ENCODE measurements around the gene NHEJ1. TPM values are rescaled to one million over a fixed set of nuclear protein-coding genes. Genes with fewer than 3 reads are reported as not detected.

The NHEJ1 gene
- total RNA-seq, 1 experiment from 2014 or later, result 22.2 TPM

DNA sequence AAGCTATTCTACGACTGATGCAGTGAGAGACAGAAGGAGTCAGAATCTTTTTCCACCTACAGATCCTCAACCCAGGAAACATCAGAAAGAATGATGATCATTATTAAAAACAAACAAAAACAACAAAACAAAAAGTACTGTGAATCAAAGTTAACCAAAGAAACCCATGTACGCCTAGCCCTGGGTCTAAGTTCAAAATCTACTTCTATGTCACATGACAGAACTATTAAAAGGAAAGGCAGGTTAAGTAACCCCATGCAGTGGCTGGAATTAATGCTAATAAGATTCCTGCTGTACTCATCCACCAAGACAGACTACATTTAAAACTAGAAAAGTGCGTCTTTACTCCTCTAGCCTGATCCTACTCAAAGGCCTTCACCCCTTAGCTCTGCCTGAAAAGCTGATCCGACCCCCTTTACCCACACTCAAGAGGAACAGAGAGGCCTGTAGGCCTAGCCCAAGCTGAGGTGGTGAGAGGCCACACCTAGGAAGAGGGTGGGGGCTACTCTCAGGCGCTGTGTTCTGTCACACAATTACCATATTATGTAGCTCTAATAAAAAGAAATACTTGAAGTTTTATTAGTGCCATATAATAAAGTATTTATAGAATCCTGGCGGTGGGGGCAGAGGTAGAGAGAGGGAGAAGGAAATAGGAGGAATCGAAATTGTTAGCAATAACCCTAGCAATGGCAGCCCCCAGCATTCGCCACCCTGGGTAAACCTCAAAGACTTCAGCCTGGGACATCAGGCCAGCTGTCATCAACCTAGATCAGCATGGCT is 37.1 kb downstream of the NHEJ1 start:
- no peak for DNase-seq (ENCODE audit: low spot score)

DNA sequence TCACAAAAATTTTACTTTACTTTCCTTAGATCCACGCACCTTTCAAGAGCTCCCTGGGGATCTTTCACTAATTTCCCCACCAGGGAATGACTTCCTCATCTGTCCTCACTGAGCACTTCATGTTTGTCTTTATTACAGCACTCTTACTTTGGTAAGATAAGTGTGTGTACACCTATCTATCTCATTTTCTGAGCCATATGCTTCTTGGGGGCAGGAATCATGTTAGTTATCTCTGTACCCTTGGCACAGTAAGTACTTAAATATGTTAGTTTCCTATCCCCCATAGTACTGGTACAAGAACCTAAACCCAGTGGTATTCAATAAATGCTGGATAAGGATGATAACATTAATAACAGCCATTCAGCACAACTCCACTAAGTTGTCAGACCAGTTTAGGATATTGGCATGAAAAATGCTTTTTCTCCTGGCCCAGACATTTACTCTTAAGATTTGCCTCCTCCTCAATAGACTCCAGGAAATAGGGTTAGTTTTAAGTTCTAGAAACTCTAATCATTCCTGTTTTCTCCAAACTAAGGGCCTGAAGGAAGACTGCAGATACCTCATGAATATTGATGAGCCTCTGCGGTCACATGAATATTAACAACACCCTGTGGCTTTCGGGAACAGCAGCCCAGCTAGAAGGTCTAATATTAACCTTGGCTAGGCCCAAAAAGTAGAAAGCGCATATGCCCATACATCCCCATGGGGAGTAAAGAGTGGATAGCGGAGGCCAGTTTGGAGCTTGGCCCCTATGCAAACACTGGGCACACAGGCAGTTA is 38.2 kb downstream of the NHEJ1 start:
- no peak for DNase-seq (ENCODE audit: low spot score)

DNA sequence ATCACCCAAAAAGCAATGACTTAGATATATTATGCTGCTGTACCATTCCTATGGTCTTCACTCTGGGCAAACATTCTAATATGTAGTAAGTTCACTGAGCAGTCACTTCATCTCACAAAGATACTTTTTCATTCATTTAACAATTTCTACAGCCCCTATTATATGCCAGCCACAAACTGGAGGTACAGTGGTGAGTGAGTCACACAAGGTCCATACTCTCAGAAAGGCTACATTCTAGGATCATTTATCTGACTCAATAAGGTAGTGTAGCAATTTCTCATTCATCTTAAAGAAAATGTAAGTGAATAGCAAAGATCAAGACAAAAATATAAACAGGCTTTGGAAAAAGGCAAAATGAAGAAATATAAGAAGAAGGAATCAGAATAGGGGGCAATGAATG is 40.5 kb downstream of the NHEJ1 start:
- no peak for DNase-seq (ENCODE audit: low spot score)

DNA sequence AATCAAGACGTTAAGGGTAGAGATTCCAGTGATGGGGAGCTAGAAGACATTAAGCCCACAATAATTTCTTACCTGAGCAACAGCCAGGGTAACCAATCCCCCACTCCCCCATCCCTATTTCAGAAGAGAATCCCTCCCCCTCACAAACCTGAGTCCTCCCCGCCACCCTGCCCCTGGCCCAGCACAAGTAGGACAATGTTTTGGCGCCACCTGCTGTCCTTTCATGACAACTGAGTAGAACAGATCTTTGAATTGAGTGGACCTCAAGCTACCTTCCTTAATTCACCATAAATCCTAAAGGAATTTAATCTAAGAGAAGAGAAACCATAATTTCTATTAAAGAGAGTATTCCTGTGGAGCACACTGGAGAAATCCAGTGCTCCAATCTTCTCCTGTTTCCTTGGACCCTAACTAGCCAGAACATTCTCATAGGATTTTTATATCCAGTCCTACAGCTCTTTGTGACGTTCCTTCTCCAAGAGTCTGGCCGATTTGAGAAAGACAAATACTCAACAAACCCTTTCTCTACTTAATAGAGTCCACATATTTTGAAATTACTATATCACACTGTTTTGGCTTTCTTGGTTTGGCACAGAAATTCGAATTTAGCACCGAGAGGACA is 41.1 kb downstream of the NHEJ1 start:
- DNase-seq (ENCODE audit: low spot score), result peak; percentile 43

DNA sequence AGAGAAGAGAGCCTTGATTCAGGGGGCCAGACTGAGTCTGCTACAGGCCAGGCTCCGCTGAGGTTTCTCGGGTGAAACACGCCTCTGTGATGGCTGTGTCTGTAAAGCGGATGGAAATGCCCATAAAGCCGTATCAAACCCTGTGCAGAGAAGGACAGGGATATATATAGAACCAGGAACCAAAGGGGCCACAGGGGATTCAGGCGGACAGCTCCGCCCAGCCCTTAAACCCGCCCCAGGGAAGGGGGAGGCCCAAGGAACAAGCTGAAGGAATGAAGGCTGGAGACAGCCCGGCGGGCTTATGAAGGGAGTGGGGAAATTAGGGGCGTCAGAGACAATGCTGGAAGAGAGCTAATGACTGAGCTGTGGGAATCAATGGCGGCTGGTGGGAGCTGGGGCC is 42.1 kb downstream of the NHEJ1 start:
- no peak for DNase-seq (ENCODE audit: low spot score)

DNA sequence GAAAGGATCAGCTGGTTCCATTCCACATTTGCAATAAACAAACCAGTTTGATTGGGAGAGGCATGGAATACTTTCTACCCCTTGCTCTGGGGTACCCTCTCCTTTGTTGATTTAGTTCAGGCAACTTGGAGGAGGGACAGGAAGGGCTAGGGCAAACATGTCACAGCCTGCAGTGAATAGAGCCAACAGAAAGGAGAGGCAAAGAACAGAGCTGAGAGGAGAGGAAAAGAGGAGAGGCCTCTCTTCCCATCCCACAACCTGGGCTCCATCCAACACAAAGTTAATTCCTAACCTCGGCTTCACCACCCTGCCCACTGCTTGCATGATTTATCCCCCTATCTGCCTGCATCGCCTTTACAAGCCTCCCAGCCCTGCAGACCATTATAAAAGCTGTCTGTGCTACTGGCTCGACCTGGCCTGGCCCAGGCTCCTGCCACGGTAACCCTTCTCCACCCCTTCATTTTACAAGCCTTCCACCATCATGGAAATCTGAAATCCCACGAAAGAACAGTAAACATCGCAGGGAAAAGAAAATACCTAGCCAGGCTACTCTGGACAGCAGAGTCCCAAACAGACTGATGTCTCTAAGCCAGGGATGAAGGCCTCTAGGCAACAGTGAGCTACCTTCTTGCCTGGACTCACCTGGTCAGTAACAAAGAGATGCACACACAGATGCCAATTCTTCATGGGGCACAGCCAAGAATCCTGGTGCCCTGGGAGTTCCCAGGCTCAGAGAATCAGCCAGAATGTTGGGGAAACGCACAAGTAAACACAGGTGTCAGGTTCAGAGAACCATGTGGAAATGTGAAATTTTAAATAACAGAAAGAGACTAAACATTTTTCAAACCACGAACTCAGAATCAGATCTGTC is 43.6 kb downstream of the NHEJ1 start:
- no peak for DNase-seq (ENCODE audit: low spot score)

DNA sequence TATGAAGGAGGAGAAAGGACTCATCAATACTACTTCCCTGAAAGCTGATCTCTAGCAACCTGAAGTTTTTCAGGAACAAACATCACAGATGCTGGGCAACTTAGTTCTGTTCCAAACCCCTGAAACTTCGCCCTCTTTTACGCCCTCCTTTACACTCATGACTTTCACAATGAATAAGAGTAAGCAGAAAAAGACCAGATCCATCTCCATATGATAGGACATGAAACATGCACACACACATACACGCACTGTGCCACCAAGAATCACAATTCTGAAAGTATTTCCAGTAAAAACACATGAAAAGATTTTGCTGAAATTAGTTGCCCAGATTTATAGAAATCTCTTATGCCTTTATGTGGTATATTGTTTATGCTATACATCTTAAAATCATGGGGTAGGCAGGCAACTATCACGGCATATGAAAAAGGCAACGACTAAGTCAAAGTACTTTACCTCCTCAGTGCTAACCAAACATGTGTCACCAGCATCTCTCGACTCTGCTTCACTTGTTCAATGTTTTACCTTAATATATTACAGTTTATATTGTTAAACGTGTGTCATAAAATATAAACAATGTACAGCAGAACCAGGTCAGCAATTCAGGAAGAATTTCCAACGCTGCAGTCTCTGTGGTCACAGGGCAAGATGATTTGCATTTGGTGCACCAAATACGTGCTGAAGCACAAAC is 47.8 kb downstream of the NHEJ1 start:
- no peak for DNase-seq (ENCODE audit: low spot score)

DNA sequence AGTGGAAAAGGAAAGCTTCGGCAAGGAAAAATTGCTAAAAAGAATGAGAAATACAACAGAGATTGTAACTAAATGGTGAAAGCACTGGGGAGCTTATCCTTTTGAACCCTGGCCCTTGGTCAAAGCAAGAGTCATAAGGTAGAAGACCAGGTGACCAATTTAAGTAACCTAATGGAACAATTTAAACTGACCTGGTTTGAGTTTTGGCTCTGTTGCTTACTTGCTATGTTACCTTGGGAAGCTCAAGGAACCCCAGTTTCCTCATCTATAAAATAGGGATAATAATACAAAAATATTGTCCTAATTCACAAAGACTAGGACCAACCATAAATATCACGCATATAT is 48.6 kb downstream of the NHEJ1 start:
- no peak for DNase-seq (ENCODE audit: low spot score)

DNA sequence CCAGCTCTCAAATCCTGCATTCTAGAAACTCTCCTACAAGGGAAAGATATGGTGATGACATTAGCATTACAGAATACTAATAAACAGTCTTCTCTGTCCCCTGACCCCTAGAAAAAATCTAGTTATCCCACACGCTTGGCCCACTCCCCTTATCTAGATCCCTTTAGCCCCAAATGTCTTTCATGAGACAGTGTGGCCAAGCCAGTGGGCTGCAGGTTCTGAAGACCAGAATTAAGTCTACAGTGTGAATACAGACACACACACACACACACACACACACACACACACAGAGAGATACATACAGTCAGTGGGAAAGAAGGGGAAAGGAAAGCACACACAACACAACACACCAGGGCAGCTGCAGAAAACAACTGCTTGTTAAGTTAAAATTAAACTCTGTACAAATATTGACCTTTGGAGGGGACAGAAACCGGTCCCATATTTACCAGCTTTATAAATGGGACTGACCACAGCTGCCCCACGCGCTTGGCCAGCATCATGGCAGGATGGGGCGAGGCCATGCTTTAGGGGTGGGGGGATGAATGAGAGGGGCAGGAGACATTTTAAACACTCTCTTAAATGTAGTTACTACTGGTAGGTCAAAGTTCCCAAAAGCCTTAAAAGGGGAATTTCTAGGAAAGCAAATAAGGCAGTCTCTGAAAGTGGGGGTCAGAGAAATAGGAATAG is 49.1 kb downstream of the NHEJ1 start:
- DNase-seq (ENCODE audit: low spot score), result no peak

DNA sequence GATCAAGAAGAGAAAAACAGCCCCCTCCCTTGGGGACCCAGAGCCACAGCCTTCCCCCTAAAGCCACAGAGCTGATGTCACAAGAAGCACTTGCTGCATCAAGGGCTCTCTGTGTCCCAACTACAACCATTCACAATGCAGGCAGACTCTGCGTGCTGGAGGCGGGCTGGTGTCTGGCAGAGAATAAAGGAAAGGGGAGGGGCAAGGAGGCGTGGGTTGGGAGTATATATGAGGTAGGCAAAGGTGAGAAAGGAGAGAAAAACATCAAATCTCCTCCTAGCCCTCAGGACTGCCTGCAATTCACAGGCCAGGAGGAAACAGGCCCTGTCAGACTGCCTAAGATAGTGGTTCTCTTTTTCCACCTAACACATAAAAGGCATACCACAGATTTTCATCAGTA is 51.1 kb downstream of the NHEJ1 start:
- DNase-seq (ENCODE audit: low spot score), result no peak

DNA sequence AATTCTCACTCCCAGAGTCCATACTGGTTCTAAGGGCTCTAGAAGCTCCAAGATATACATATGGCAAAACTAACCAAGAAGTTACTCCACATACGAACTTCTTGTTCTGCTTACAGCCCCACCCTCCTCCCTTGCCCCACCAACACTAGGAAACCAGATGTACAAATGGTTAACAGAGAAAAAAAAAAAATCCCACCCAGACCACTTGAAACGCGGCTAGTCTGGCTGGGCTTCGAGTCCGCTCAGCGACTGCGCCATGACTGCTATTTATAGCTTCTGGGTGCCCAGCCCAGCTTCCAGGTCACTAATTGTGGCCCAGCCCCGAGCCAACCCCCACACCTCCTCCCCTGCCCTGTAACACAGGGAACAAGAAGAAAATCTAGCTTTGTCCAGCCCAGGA is 52.9 kb downstream of the NHEJ1 start:
- no peak for DNase-seq (ENCODE audit: low spot score)

DNA sequence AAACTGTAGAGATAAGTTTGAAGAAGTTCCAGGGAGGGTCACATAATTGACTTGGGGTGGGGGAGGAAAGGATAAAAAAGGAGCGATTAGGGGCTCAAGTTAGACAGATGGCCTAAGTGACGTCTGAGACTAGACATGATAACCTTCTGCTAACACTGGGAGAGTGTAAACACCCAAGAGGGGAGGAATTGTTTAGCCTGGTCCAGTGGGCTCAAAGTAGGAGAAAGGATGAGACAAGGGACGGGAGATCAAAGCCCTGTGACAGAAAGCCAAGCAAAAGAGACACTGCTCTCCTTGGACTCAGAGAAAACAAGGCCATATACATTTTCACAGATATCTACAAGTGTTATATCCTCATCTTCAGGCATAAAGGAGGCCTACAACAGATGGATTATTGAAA is 54.4 kb downstream of the NHEJ1 start:
- DNase-seq (ENCODE audit: low spot score), result no peak

DNA sequence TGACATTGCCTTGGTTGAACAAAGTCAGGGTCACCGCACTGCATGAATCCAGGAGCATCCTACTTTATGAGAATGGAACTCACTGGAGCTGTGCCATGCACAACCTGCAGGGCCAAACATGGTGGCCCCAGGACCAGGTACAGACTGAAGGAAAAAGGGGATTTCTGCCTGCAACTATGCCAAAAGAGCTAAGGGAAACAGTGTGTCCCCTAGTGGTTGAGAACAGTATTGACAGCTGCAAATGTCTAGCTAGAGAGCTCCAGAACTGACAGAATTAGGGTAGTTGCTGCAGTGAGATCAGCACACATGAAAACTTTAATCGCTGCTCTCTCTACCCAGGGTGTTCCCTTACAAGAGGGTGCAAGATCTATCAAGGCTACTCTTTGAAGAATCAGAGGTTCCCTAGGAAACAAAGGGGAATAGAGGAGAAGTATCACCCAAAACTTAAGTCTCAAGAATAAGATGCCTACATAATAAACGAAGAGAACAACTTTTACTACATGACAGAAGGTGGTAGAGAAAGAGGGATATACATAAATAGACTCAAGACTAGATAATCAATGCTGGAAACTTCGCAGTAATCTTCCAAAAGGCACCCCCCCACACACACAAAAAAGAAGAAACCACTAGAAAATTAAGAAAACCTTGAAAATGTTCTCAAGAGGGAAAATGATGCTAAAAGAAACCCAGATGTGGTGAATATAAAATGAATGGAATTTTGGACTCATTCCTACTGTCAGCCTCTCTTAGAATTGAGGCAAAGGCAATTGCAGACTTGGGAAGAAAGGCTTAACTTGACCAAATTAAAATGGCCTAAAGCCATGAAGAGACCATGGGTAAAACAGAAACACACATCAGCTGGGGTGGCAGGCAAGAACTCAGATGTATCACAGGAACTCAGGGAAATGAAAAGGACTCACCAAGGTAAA is 56.2 kb downstream of the NHEJ1 start:
- DNase-seq (ENCODE audit: low spot score), result peak; percentile 53

DNA sequence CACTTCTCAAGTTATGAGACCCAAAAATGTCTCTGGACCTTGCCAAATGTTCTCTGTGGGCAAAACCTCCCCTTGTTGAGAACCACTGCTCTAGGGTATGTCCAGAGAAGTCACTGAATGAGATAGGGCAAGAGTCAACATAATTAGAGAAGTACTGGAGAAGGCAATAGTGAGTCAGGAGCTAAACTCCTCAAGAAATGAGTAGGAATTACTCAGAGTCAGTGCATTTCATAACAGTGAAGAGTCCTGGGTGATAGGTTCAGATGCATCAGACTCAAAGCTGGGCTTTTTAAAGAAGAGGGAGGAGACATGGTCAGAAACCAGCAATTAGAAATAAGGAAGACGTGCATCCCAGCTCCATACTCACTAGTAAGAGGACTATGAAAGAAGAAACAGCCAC is 61.3 kb downstream of the NHEJ1 start:
- no peak for DNase-seq (ENCODE audit: low spot score)

DNA sequence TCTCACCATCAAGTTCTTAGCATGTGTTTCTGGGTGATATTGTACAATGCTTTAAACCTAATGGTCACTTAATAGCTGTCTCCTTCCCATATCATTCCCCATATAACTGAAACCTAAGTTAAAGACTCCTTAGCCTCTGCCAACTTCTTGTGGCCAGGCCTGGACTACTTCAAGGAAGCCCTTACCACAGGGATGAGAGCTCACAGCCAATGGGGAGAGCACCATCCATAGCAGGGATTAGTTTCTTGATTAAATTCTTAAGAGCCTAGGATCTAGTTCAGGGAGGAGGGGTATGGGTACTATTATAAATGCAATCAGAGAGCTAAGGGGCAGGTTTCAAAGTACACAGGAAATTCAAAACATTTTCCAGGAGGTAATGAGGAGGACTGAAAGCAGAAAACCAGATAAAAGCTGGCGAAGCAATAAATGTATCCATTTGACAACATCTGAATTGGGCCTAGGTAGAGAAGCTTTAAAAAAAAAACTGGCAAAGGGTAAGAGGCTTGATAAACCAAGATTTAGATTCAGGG is 65.1 kb downstream of the NHEJ1 start:
- DNase-seq (ENCODE audit: low spot score), result no peak

DNA sequence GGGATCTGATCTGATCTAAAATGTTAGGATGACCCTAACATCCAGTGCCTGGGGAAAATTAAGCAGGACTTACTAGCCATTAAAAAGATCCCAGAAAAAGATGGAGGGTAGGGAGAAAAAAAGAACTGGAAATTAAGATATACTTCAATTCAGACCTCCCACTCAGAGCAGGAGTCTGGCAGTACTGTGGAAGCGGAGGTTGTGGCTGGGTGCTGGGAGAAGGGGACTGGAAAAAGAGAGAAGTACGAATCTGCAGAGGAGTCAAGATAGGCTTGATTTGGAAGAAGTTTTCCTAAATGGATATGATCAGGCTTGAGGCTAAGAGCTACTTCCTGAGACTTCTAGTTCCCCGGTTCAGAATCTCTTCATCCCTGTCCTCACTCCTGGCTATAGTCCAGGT is 66.4 kb downstream of the NHEJ1 start:
- no peak for DNase-seq (ENCODE audit: low spot score)

DNA sequence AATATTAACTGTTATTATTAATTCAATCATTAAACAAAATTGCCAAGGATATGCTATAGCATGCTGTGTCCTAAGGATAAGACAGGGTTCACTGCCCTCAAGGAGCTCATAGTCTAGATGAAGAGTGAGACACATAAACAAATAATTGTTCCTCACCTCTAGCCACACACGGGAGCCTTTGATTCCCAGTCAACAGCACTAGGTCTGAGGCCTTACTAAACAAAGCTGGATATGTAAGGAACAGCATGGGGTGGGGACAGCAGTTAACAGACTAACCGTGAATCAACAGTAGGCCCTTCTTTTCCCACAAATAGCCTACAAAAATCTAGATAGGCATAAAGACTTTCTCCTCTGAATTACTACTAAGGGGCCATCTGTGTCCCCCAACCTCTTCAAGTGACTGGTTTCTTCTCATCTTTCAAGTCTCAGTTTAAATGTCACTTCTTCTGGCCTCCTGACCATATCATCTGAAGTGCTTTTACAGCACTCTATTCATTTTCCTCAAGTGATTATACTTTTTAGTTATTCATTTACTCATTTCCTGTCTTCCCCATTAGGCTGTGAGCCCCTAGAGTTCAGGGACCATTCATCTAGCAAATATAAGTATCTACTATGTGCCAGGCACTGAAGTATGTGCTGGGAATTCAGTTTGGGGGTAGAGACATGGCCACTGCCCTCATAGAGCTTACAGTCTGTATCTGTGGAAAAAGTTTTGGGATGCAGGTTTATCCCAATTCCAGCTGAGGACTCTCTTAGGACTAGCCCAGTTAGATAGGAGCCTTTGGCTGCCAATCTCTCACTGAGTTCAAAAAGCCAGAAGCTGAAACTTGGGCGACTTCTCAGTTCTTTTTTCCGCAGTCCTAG is 69.9 kb downstream of the NHEJ1 start:
- DNase-seq (ENCODE audit: low spot score), result no peak

DNA sequence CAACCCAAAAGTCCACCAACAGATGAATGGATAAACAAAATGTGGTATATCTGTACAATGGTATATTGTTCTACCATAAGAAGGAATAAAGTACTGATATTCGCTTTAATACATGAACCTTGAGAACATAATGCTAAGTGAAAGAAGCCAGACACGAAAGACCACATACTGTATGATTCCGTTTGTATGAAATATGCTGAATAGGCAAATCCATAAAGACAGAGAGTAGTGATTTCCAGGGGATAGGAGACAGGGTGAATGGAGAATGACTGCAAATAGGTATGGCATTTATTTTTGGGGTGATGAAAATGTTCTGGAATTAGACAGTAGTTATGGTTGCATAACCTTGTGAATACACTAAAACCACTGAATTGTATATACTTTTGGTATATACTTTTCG is 71.3 kb downstream of the NHEJ1 start:
- DNase-seq (ENCODE audit: low spot score), result no peak

DNA sequence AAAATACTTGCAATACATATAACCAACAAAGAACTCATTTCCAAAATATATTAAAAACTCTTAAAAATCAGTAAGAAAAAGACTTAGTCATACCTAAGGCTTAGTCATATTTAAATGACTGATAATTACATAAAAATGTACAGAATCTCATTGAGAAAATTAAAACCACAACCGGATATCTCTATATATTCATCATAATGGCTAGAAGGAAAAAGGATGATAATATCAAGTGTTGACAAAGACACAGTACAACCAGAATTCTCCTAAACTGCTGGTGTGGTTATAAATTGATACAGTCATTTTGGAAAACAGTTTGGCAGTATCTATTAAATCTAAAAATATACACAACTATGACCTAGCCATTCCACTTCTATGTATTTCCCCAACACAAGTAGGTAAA is 72.8 kb downstream of the NHEJ1 start:
- DNase-seq (ENCODE audit: low spot score), result no peak

Data from A172 (cell line).